ENCODE data around the gene TSPAN11.

DNA sequence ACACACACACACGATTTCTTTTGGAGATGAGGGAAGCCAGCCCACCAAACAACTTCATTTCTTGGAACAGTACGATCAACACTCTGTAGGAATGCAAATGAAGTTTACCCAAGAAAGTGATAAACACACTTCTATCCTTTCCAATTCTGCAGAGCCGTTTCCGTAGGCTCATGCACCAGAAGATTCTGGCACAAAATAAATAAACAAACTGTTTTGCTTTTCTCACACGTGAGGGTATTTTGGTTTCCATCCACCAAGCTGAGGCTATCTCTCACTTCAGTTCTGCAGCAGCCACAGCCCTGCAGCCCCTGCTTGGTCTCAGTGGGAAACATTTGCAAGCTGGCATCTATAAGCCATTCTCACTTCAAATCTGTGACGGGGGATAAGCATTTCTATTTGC, 15.3 kb upstream of the TSPAN11 start:
- TF ChIP-seq, protein P1, sequence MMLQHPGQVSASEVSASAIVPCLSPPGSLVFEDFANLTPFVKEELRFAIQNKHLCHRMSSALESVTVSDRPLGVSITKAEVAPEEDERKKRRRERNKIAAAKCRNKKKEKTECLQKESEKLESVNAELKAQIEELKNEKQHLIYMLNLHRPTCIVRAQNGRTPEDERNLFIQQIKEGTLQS (IDR thresholded peaks at IDR 0.05): no peak
- TF ChIP-seq, protein P2, sequence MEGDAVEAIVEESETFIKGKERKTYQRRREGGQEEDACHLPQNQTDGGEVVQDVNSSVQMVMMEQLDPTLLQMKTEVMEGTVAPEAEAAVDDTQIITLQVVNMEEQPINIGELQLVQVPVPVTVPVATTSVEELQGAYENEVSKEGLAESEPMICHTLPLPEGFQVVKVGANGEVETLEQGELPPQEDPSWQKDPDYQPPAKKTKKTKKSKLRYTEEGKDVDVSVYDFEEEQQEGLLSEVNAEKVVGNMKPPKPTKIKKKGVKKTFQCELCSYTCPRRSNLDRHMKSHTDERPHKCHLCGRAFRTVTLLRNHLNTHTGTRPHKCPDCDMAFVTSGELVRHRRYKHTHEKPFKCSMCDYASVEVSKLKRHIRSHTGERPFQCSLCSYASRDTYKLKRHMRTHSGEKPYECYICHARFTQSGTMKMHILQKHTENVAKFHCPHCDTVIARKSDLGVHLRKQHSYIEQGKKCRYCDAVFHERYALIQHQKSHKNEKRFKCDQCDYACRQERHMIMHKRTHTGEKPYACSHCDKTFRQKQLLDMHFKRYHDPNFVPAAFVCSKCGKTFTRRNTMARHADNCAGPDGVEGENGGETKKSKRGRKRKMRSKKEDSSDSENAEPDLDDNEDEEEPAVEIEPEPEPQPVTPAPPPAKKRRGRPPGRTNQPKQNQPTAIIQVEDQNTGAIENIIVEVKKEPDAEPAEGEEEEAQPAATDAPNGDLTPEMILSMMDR (IDR thresholded peaks at IDR 0.05; ENCODE audit: low read depth, low read length, missing input control): no peak
- TF ChIP-seq JUND (IDR thresholded peaks at IDR 0.05): no peak
- no peak for TF ChIP-seq TAF1 (conservative IDR thresholded peaks at IDR 0.05)
- TF ChIP-seq YY1 (IDR thresholded peaks at IDR 0.05): no peak
- no peak for TF ChIP-seq REST (IDR thresholded peaks at IDR 0.05)
- no peak for TF ChIP-seq GABPA (IDR thresholded peaks at IDR 0.05 in 1 of 2, conservative IDR thresholded peaks at IDR 0.05 in 1 of 2)
- TF ChIP-seq ZBTB33 (IDR thresholded peaks at IDR 0.05): no peak
- no peak for TF ChIP-seq RAD21 (IDR thresholded peaks at IDR 0.05)
- no peak for TF ChIP-seq SP1 (IDR thresholded peaks at IDR 0.05)
- TF ChIP-seq, protein P3, sequence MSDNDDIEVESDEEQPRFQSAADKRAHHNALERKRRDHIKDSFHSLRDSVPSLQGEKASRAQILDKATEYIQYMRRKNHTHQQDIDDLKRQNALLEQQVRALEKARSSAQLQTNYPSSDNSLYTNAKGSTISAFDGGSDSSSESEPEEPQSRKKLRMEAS (IDR thresholded peaks at IDR 0.05): no peak
- TF ChIP-seq RXRA (IDR thresholded peaks at IDR 0.05): no peak
